HCT116 (cell line): ENCODE data around the gene ENTPD3. TPM values are rescaled to one million over a fixed set of nuclear protein-coding genes. Genes with fewer than 3 reads are reported as not detected.

Source experiments
- ATAC-seq: fragments of 200-7000 bp; cut with Tn5 transposase; 2 replicates; pipeline ENCODE4 v1.9.1; 2020; ENCODE audit warnings: mild to moderate bottlenecking, moderate library complexity
- BruUV-seq: library from RNA; stranded (reverse); fragments of 400-500 nt; replicated peaks from 2 replicates; lab custom pipeline; 2021; lab: Mats Ljungman, UMichigan
- CTCF ChIA-PET: fragments of 300-600 bp; sonication (Branson Sonifier 250); formaldehyde crosslinking; loops from one replicate; lab custom pipeline; 2021; ENCODE audit warnings: antibody characterized with exemption; lab: Charles Lee
- POLR2A ChIA-PET: fragments of 300-600, 350-600 bp; sonication (Branson Sonifier 250); formaldehyde crosslinking; loops from one replicate; lab custom pipeline; 2021; ENCODE audit warnings: antibody characterized with exemption; lab: Charles Lee
- RAD21 ChIA-PET, 2 experiments: fragments of 300-600 bp; sonication (Branson Sonifier 250); formaldehyde crosslinking; loops; one replicate each; lab custom pipeline; 2023; ENCODE audit warnings: low total read pairs in 2 of 2; ENCODE audit not compliant: uncharacterized antibody in 2 of 2, unreplicated experiment in 2 of 2, low non-redundant PET in 1 of 2; lab: Charles Lee
- DNase-seq: peaks from one replicate; pipeline ENCODE4 v3.0.0-alpha.2; 2010; ENCODE audit warnings: low read depth, low spot score
- H2AFZ ChIP-seq: fragments of 200-600 bp; shearing (Covaris generic), sonication (generic); 2 replicates; pipeline ENCODE4 v1.6.1; 2017; ENCODE audit warnings: low read depth, mixed run types, mixed read lengths, antibody characterized with exemption, low read length; ENCODE audit not compliant: poor library complexity, severe bottlenecking
- H3K27ac ChIP-seq: 2 replicates; pipeline ENCODE4 v1.5.1; 2012; ENCODE audit warnings: low read depth, low read length
- H3K27me3 ChIP-seq: fragments of 200-600 bp; sonication (generic); 2 replicates; pipeline ENCODE4 v1.6.1; 2016; ENCODE audit warnings: mixed run types, low read length, mixed read lengths; ENCODE audit not compliant: insufficient read depth
- H3K36me3 ChIP-seq, 2 experiments: fragments of 200-500 bp in 1 of 2; fragments of 200-600 bp in 1 of 2; sonication (Bioruptor generic) in 1 of 2; sonication (generic) in 1 of 2; 2 replicates each; pipeline versions ENCODE4 v1.5.1 to v1.6.1; 2014 to 2016; ENCODE audit warnings: low read length in 2 of 2, inconsistent platforms in 1 of 2, mixed read lengths in 1 of 2, mixed run types in 1 of 2; ENCODE audit not compliant: insufficient read depth in 2 of 2, control insufficient read depth in 1 of 2
- H3K4me1 ChIP-seq, 2 experiments: fragments of 200-600 bp in 1 of 2; sonication (generic) in 1 of 2; 2 replicates each; pipeline versions ENCODE4 v1.5.1 to v1.6.1; 2012 to 2017; ENCODE audit warnings: low read length in 2 of 2, inconsistent platforms in 1 of 2, mild to moderate bottlenecking in 1 of 2, mixed read lengths in 1 of 2, mixed run types in 1 of 2, moderate library complexity in 1 of 2; ENCODE audit not compliant: insufficient read depth in 2 of 2, control insufficient read depth in 1 of 2
- H3K4me2 ChIP-seq: fragments of 200-600 bp; sonication (generic); 2 replicates; pipeline ENCODE4 v1.6.1; 2017; ENCODE audit warnings: mixed run types, low read length, mixed read lengths
- H3K4me3 ChIP-seq, 2 experiments: fragments of 200-600 bp in 1 of 2; sonication (generic) in 1 of 2; replicated peaks in 1 of 2; 2 replicates each; pipeline ENCODE4 v1.5.1; 2011 to 2016; ENCODE audit warnings: low read length in 2 of 2, control low read depth in 1 of 2, low read depth in 1 of 2, mild to moderate bottlenecking in 1 of 2, mixed read lengths in 1 of 2, mixed run types in 1 of 2
- H3K79me2 ChIP-seq: fragments of 200-600 bp; sonication (generic); 2 replicates; pipeline ENCODE4 v1.6.1; 2017; ENCODE audit warnings: mild to moderate bottlenecking, mixed run types, low read length, moderate library complexity, mixed read lengths; ENCODE audit not compliant: insufficient read depth
- H3K9ac ChIP-seq: fragments of 200-600 bp; sonication (generic); 2 replicates; pipeline ENCODE4 v1.6.1; 2016; ENCODE audit warnings: low read length, mixed read lengths
- H3K9me2 ChIP-seq: fragments of 200-600 bp; sonication (generic), shearing (Covaris generic); 2 replicates; pipeline ENCODE4 v1.6.1; 2017; ENCODE audit warnings: mixed run types, mild to moderate bottlenecking, moderate library complexity; ENCODE audit not compliant: insufficient read depth
- H3K9me3 ChIP-seq, 2 experiments: fragments of 200-500 bp in 1 of 2; fragments of 200-600 bp in 1 of 2; sonication (Bioruptor generic) in 1 of 2; sonication (generic) in 1 of 2; 2 replicates each; pipeline ENCODE4 v1.6.1; 2014 to 2017; ENCODE audit warnings: low read length in 2 of 2, mixed read lengths in 2 of 2, inconsistent platforms in 1 of 2, low read depth in 1 of 2, mild to moderate bottlenecking in 1 of 2, mixed run types in 1 of 2, moderate library complexity in 1 of 2; ENCODE audit not compliant: control insufficient read depth in 1 of 2, insufficient read depth in 1 of 2
- H4K20me1 ChIP-seq: fragments of 200-600 bp; sonication (generic), shearing (Covaris generic); 2 replicates; pipeline ENCODE4 v1.6.1; 2017; ENCODE audit warnings: mixed run types, mild to moderate bottlenecking, moderate library complexity; ENCODE audit not compliant: insufficient read depth
- EZH2phosphoT487 ChIP-seq: fragments of 200-600 bp; IDR thresholded peaks from 2 replicates; pipeline ENCODE4 v1.6.1; 2018; ENCODE audit warnings: antibody characterized with exemption, borderline replicate concordance
- JUND ChIP-seq: IDR thresholded peaks from 2 replicates; pipeline ENCODE4 v1.6.1; 2012
- POLR2AphosphoS5 ChIP-seq: IDR thresholded peaks from 2 replicates; pipeline ENCODE4 v1.6.1; 2011; ENCODE audit warnings: mild to moderate bottlenecking, low read depth, low read length, moderate library complexity
- SP1 ChIP-seq: IDR thresholded peaks from 2 replicates; pipeline ENCODE4 v1.6.1; 2012; ENCODE audit warnings: low read depth
- SRF ChIP-seq: IDR thresholded peaks from 2 replicates; pipeline ENCODE4 v1.6.1; 2012; ENCODE audit warnings: low read depth
- YY1 ChIP-seq: IDR thresholded peaks from 2 replicates; pipeline ENCODE4 v1.6.1; 2011; ENCODE audit warnings: low read length, low read depth, moderate library complexity, mild to moderate bottlenecking; ENCODE audit not compliant: insufficient replicate concordance; ENCODE audit errors: extremely low read depth
- ZBTB33 ChIP-seq: IDR thresholded peaks from 2 replicates; pipeline ENCODE4 v1.6.1; 2011; ENCODE audit warnings: mild to moderate bottlenecking, low read length, moderate library complexity; ENCODE audit not compliant: insufficient replicate concordance; ENCODE audit errors: extremely low read depth
- ZNF274 ChIP-seq: fragments of 200-500 bp; sonication (Bioruptor generic); IDR thresholded peaks from 2 replicates; pipeline ENCODE4 v1.6.1; 2014; ENCODE audit warnings: mild to moderate bottlenecking, low read depth, low read length, inconsistent platforms
- intact Hi-C: fragments of 100-400 bp; cut with micrococcal nuclease; formaldehyde crosslinking; loops from 2 replicates; pipeline ENCODE4 v1.10.0; 2022
- total RNA-seq: library from RNA; stranded (reverse); gene quantifications from one replicate; pipeline ENCODE4 v1.2.1, GENCODE V29; 2021; ENCODE audit not compliant: unreplicated experiment

Gene ENTPD3
- total RNA-seq, 1 experiment from 2014 or later = not detected

GRCh38 chr3:40407611-40408010 lies 20.6 kb downstream of the ENTPD3 start:
- Histone ChIP-seq H3K36me3 (no peaks in the 10 kb centered on the region), H3K4me2 (no peak overlapping the region), H3K4me1 (no peaks in the 10 kb centered on the region; a peak in 1 of 4 replicates), H3K9me3 (no peaks in the 10 kb centered on the region), H3K9me2 (no peaks in the 10 kb centered on the region), H3K27me3 (no peaks in the 10 kb centered on the region), H3K79me2 (no peaks in the 10 kb centered on the region), H2AFZ (no peak overlapping the region), H3K4me3 (no peak overlapping the region)
- ATAC-seq = no peak
- ChIA-PET RAD21 (no interaction called here), POLR2A (no interaction called here)
- BruUV-seq = no TSS peak
- intact Hi-C loops = no loop called here
- TF ChIP-seq SP1 (no peak), ZNF274 (no peak), YY1 (no peak), ZBTB33 (no peak), SRF (no peak), JUND (no peak), EZH2phosphoT487 (no peak), POLR2AphosphoS5 (no peak)
- TF ChIP-seq, all 23 proteins: peak for 0
- no peaks in the 10 kb centered on the region for H4K20me1 ChIP-seq
- CTCF ChIA-PET = no interaction called here
- no peak overlapping the region for H3K9ac ChIP-seq
- no peak for DNase-seq
- no peak overlapping the region for H3K27ac ChIP-seq
